Stomach (tissue), 4 donors: Measurements from ENCODE around the gene LSAMP.

Source experiments
- CTCF ChIP-seq, 7 experiments: fragments of 450-650 bp in 4 of 7; fragments of 200-600 bp in 3 of 7; sonication (generic) in 3 of 7; IDR thresholded peaks; one replicate each; pipeline ENCODE4 v1.5.1; 2016 to 2019; ENCODE audit warnings: antibody characterized with exemption in 7 of 7, control low read depth in 2 of 7, mild to moderate bottlenecking in 1 of 7
- EP300 ChIP-seq: sonication (generic); formaldehyde crosslinking; IDR thresholded peaks from one replicate; pipeline ENCODE4 v1.6.1; 2017; ENCODE audit warnings: antibody characterized with exemption

GRCh38 chr3:116242825-116243224, 202.5 kb downstream of the LSAMP start:
- no peak for TF ChIP-seq CTCF (IDR thresholded peaks at IDR 0.05)
- no peak for TF ChIP-seq EP300
